HL-60 (cell line): ENCODE data around the gene MAN1C1.
"Not testable (repeated sequence)": the region's sequence is repeated elsewhere in the genome, so short reads cannot be mapped to it uniquely, and the experiment has no call there.

Experiments used
- DNase-seq, 2 experiments: peaks; one replicate each; pipeline ENCODE4 v3.0.0-alpha.2; 2010 to 2020; ENCODE audit warnings: low read depth in 1 of 2, low spot score in 1 of 2
- H3K27ac ChIP-seq: fragments of 250-450 bp; sonication (Bioruptor Pico); replicated peaks from 2 replicates; pipeline ENCODE4 v1.5.1; 2020; ENCODE audit warnings: mild to moderate bottlenecking, moderate library complexity
- H3K27me3 ChIP-seq: fragments of 250-450 bp; sonication (Bioruptor Pico); 2 replicates; pipeline ENCODE4 v1.5.1; 2021; ENCODE audit warnings: mild to moderate bottlenecking, moderate library complexity; ENCODE audit not compliant: insufficient read depth, poor library complexity, severe bottlenecking
- H3K4me3 ChIP-seq: replicated peaks from 2 replicates; pipeline ENCODE4 v1.5.1; 2011; ENCODE audit warnings: mild to moderate bottlenecking, control low read depth, low read length; ENCODE audit not compliant: insufficient read depth
- CTCF ChIP-seq: IDR thresholded peaks from one replicate; pipeline ENCODE4 v1.5.1; 2011; ENCODE audit warnings: low read length, control low read depth, inconsistent platforms; ENCODE audit not compliant: insufficient read depth
- GABPA ChIP-seq: IDR thresholded peaks from 2 replicates; pipeline ENCODE4 v1.6.1; 2012; ENCODE audit warnings: low read depth
- POLR2AphosphoS5 ChIP-seq: IDR thresholded peaks from 2 replicates; pipeline ENCODE4 v1.6.1; 2012; ENCODE audit warnings: low read depth
- REST ChIP-seq: IDR thresholded peaks from 2 replicates; pipeline ENCODE4 v1.6.1; 2012; ENCODE audit warnings: low read depth; ENCODE audit not compliant: insufficient replicate concordance
- SPI1 ChIP-seq: IDR thresholded peaks from 2 replicates; pipeline ENCODE4 v1.6.1; 2012; ENCODE audit warnings: low read depth, mild to moderate bottlenecking, borderline replicate concordance

MAN1C1 gene

GRCh38 chr1:25695090-25695770, 78.6 kb downstream of the MAN1C1 start:
- no peak overlapping the region for H3K27ac ChIP-seq
- DNase-seq, result peak in 1 of 2 experiments; percentile 22
- no peaks in the 10 kb centered on the region for H3K27me3 ChIP-seq
- TF ChIP-seq CTCF, result no peak
- no peak overlapping the region for H3K4me3 ChIP-seq

- no peak overlapping the region for H3K4me3 ChIP-seq
- H3K27me3 ChIP-seq, result no peaks in the 10 kb centered on the region
- TF ChIP-seq POLR2AphosphoS5 (no peak), REST (no peak), SPI1 (no peak), GABPA (no peak), CTCF (no peak)
- no peak overlapping the region for H3K27ac ChIP-seq
- DNase-seq, result no peak
Measured at GRCh38 chr1:25695771-25696311, 79.2 kb downstream of the MAN1C1 start.

- not testable (repeated sequence) for H3K27me3 ChIP-seq
Measured at GRCh38 chr1:25696643-25697042, 80.1 kb downstream of the MAN1C1 start.

GRCh38 chr1:25697435-25698217, 81.0 kb downstream of the MAN1C1 start:
- no peaks in the 10 kb centered on the region for H3K27me3 ChIP-seq
- no peak overlapping the region for H3K4me3 ChIP-seq
- H3K27ac ChIP-seq, result no peak overlapping the region
- no peak for DNase-seq
- TF ChIP-seq CTCF (no peak), SPI1 (peak; percentile 47; the same call in 1 of the 2 replicates), POLR2AphosphoS5 (no peak), REST (no peak), GABPA (no peak)

More at GRCh38 chr1:25696643-25697042, 80.1 kb downstream of the MAN1C1 start:
- DNase-seq, H3K4me3 ChIP-seq, H3K27ac ChIP-seq: not testable (repeated sequence)
